NCI-H526 treated with DMSO at 0.1 percent for 48 hours (cell line): ENCODE results near the gene CSMD2.

Experiments used
- DNase-seq: peaks from one replicate; lab custom pipeline; 2025; lab: John Stamatoyannopoulos, UW

CSMD2 gene

DNA sequence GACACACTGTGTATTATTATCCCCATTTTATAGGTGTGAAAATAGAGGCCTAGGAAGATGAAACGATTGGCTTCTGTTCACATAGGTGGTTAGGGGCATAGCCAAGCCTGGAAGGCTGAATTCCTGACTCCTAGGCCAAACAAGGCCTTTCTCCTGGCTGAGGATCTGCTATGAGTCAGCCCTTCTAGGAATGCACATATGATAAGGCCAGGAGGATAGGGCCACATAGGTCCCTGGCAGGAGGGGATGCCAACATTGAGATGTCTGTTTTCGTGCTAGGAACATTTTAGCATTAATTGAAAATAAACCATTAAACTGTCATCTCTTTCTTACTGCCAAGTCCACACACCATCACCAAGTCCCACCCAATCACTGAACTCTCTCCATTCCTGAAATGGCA, 9.2 kb downstream of the CSMD2 start:
- DNase-seq, result no peak

GRCh38 chr1:34153246-34153645, 11.8 kb downstream of the CSMD2 start:
- no peak for DNase-seq

- DNase-seq, result no peak
Observed at GRCh38 chr1:34149501-34149900, 15.5 kb downstream of the CSMD2 start.

DNA sequence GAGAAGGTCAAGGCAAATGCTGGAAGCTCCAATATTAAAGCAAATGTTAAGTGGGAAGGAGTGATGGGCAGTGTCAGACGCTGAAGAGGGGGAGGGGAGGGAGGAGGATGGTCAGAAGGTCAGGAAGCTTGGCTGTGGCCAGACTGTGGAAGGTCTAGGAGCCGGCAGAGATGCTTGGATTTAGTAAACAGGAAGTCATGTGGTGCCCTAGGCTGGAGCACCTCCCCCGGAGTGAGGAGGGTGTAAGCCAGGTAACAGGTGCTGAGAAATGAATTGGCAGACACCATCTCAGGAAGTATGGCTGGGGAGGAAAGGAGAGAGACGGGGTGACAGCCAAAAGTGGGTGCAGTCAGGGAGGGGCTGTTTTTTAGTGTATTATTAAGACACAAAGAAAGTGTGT, 17.7 kb downstream of the CSMD2 start:
- DNase-seq, result no peak

- DNase-seq, result no peak
Observed at GRCh38 chr1:34144766-34145165, 20.3 kb downstream of the CSMD2 start.

GRCh38 chr1:34143975-34144374, 21.1 kb downstream of the CSMD2 start:
- no peak for DNase-seq

DNA sequence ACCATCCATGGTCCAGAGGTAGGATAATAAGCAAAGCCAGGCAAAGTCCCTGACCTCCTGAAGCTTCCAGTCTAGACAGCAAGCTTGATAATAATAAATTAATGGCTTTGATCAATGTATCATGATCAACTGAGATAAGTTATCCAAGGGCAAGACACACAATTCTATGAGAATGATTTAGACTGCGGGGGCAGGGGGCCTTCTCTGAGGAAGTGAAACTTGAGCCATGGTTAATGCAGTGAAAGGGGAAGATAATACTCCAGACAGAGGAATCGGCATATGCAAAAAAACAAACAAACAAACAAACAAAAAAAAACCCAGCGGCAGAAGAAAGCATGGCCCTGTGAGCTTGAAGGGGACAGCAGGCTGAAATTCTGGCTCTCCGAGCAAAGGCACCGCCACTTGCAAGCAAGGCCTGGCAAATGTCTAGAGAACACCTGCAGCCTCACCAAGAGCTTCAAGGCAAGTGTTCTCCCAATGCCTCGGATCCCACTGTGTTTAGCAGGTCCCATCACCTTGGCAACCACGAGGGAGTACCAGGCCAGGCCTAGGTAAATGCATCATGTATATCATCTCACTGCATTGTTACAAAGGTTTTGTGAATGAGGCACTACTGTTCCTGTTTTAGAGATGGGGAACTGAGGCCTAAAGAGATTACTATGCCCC, 24.9 kb downstream of the CSMD2 start:
- DNase-seq, result no peak

GRCh38 chr1:34137411-34137810, 27.6 kb downstream of the CSMD2 start:
- DNase-seq, result no peak

DNA sequence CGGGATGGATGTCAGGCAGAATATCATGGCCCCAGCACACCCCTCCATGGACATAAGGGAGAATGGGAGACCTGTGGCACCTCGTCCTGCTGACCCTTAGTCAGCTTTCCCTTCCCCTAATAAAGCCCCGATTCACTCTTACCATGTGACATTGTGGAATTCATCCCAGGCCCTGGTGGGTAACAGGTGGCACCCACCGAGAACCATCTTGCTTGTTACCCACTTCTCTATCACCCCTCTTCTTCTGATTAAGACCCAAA, 32.9 kb downstream of the CSMD2 start:
- no peak for DNase-seq

- DNase-seq, result no peak
Observed at GRCh38 chr1:34131396-34132160, 33.5 kb downstream of the CSMD2 start.

GRCh38 chr1:34130306-34130705, 34.7 kb downstream of the CSMD2 start:
- no peak for DNase-seq

- no peak for DNase-seq
Observed at GRCh38 chr1:34129630-34130029, 35.4 kb downstream of the CSMD2 start.

GRCh38 chr1:34128186-34128889, 36.7 kb downstream of the CSMD2 start:
- DNase-seq, result no peak

GRCh38 chr1:34127006-34128000, 37.7 kb downstream of the CSMD2 start:
- DNase-seq, result no peak

GRCh38 chr1:34126486-34126885, 38.5 kb downstream of the CSMD2 start:
- no peak for DNase-seq

- DNase-seq, result no peak
Observed at GRCh38 chr1:34125721-34126380, 39.2 kb downstream of the CSMD2 start.

DNA sequence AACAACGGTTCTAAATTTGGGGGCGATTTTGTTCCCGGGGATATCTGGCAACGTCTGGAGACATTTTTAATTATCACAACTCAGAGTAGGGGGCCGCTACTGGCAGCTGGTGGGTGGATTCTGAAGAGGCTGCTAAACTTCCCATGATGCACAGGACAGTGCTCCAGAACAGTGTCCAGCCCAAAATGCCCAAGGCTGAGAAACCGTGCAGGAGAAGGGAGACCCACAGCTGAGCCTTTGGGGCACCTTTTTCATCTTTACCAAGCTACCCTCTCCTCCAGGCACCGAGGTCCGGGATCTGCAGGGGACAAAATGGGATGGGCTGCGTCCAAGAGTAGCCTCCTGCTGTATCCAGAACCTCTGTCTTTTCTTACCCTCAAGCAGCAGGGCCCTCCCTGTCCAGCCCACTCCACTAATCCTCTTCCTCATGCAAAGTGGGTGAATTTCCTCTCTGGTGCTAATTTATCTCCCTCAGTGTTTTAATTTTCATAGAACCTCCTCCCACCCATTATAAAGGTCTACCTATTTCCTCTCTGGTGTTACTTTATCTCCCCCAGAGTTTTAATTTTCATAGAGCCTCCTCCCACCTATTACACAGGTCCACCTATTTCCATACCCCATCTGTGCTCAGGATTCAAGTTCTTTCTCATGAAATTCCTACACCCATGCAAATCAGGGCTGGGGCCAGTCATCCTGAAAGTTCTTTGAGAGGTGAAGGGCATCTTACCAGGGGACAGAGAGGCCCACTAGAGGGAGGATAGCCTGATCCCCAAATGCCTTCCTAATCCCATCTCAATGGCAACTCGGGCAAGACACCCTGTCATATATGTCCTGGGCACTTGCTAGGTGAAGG, 42.7 kb downstream of the CSMD2 start:
- no peak for DNase-seq

GRCh38 chr1:34115233-34115632, 49.8 kb downstream of the CSMD2 start:
- no peak for DNase-seq

DNA sequence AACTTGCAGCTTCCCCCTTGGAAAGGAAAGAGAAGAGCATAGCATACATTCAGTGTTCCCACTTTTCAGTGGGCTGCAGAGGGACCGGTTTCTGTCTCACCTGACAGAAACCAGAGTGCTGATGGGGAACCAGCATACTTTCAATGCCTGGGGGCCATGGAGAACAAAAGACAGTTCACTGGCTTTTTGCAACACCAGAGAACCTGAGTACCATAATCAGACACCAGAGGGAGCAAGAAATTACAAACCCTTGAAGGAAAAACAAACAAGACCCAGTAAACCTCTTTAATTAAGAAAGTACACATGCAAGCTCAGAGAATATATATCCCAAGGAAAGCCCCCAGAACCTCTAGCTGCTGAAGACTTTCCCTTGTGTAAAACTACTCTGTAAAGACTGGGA, 51.1 kb downstream of the CSMD2 start:
- DNase-seq, result peak; percentile 32

DNA sequence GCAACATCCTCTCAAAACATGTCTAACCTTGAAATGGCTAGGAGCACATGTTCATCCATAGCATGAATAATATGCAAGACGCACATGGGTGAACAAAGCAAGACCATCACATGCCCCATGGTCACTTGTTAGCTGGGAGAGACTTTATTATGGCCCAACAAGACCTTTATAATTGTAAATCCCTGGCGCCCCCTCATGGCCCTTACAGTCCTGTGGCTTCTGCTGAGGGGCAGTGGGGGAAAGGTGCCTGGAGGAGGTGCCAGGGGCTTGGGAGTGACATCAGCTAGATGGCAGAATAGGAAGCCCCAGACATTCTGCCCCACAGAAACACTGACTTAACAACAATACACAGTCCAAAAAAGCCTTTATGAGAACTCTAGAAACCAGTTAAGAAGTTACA, 51.7 kb downstream of the CSMD2 start:
- DNase-seq, result no peak

- DNase-seq, result no peak
Observed at GRCh38 chr1:34108711-34109110, 56.3 kb downstream of the CSMD2 start.
